ENCODE data around the gene BPIFB3.
"Not testable (repeated sequence)": the region's sequence is repeated elsewhere in the genome, so short reads cannot be mapped to it uniquely, and the experiment has no call there.

BPIFB3 gene

GRCh38 chr20:33112547-33113386 is 59.1 kb downstream of the BPIFB3 start:
- no peak for DNase-seq (ENCODE audit: low read depth in 1 of 2, low spot score in 1 of 2)

GRCh38 chr20:33113387-33113908 is 59.7 kb downstream of the BPIFB3 start:
- DNase-seq (ENCODE audit: low read depth in 1 of 2, low spot score in 1 of 2) = no peak

GRCh38 chr20:33115501-33115900 is 61.8 kb downstream of the BPIFB3 start:
- not testable (repeated sequence) for DNase-seq (ENCODE audit: low read depth in 1 of 2, low spot score in 1 of 2)

- DNase-seq (ENCODE audit: low read depth in 1 of 2, low spot score in 1 of 2) = no peak
Observed at GRCh38 chr20:33119725-33120720, 66.3 kb downstream of the BPIFB3 start.

GRCh38 chr20:33120934-33121333 is 67.2 kb downstream of the BPIFB3 start:
- DNase-seq (ENCODE audit: low read depth in 1 of 2, low spot score in 1 of 2) = no peak

GRCh38 chr20:33122297-33122696 is 68.6 kb downstream of the BPIFB3 start:
- DNase-seq (ENCODE audit: low read depth in 1 of 2, low spot score in 1 of 2) = not testable (repeated sequence)
